ENCODE results near the gene UBXN11.
A peak's percentile ranks its signal among the peaks of the same experiment; 100 is the strongest.
"Not testable (repeated sequence)": the region's sequence is repeated elsewhere in the genome, so short reads cannot be mapped to it uniquely, and the experiment has no call there.

Gene UBXN11

GRCh38 chr1:26336477-26337205, 30.2 kb upstream of the UBXN11 start:
- DNase-seq (ENCODE audit: low read depth) = no peak
- TF ChIP-seq CTCF (IDR thresholded peaks at IDR 0.05; ENCODE audit: low read length, missing control alignments) = no peak

GRCh38 chr1:26335774-26336476, 29.5 kb upstream of the UBXN11 start:
- no peak for TF ChIP-seq CTCF (IDR thresholded peaks at IDR 0.05; ENCODE audit: low read length, missing control alignments)
- H3K4me3 ChIP-seq (replicated peaks; ENCODE audit: low read depth, low read length) = peak overlapping the region; percentile 61
- DNase-seq (ENCODE audit: low read depth) = no peak

More at GRCh38 chr1:26336477-26337205, 30.2 kb upstream of the UBXN11 start:
- H3K4me3 ChIP-seq (replicated peaks; ENCODE audit: low read depth, low read length) = peak overlapping the region; percentile 61

GRCh38 chr1:26333312-26333711, 26.9 kb upstream of the UBXN11 start:
- not testable (repeated sequence) for DNase-seq (ENCODE audit: low read depth); H3K4me3 ChIP-seq (replicated peaks; ENCODE audit: low read depth, low read length)

- DNase-seq (ENCODE audit: low read depth) = no peak
- no peak for TF ChIP-seq CTCF (IDR thresholded peaks at IDR 0.05; ENCODE audit: low read length, missing control alignments)
- H3K4me3 ChIP-seq (replicated peaks; ENCODE audit: low read depth, low read length) = no peak overlapping the region
These were observed 23.8 kb upstream of the UBXN11 start for GRCh38 chr1:26330276-26330675.

GRCh38 chr1:26329380-26329779, 22.9 kb upstream of the UBXN11 start:
- not testable (repeated sequence) for DNase-seq (ENCODE audit: low read depth); H3K4me3 ChIP-seq (replicated peaks; ENCODE audit: low read depth, low read length)

- no peak overlapping the region for H3K4me3 ChIP-seq (replicated peaks; ENCODE audit: low read depth, low read length)
- no peak for DNase-seq (ENCODE audit: low read depth)
- TF ChIP-seq CTCF (IDR thresholded peaks at IDR 0.05; ENCODE audit: low read length, missing control alignments) = no peak
These were observed 22.2 kb upstream of the UBXN11 start for GRCh38 chr1:26328597-26328996.

- H3K4me3 ChIP-seq (replicated peaks; ENCODE audit: low read depth, low read length) = no peak overlapping the region
- no peak for TF ChIP-seq CTCF (IDR thresholded peaks at IDR 0.05; ENCODE audit: low read length, missing control alignments)
- DNase-seq (ENCODE audit: low read depth) = no peak
These were observed 21.5 kb upstream of the UBXN11 start for GRCh38 chr1:26327956-26328362.

- TF ChIP-seq CTCF (IDR thresholded peaks at IDR 0.05; ENCODE audit: low read length, missing control alignments) = no peak
- DNase-seq (ENCODE audit: low read depth) = no peak
- H3K4me3 ChIP-seq (replicated peaks; ENCODE audit: low read depth, low read length) = no peak overlapping the region
These were observed 18.1 kb upstream of the UBXN11 start for GRCh38 chr1:26324550-26324949.
